Bronchial epithelial cell (primary cell): Measurements from ENCODE around the gene TRAPPC5. TPM values are rescaled to one million over a fixed set of nuclear protein-coding genes. Genes with fewer than 3 reads are reported as not detected.

Experiments used
- DNase-seq: peaks from one replicate; pipeline ENCODE4 v3.0.0-alpha.2; 2010; ENCODE audit warnings: low read depth
- FAIRE-seq: peaks from 2 replicates; lab custom pipeline; 2011; peaks lifted over from hg19 to GRCh38; lab: Jason Lieb, UNC
- H3K27me3 ChIP-seq: 2 replicates; pipeline ENCODE4 v1.5.1; 2011; ENCODE audit warnings: low read length; ENCODE audit not compliant: control insufficient read depth, insufficient read depth
- H3K36me3 ChIP-seq: 2 replicates; pipeline ENCODE4 v1.5.1; 2011; ENCODE audit warnings: low read length; ENCODE audit not compliant: control insufficient read depth, insufficient read depth
- H3K4me3 ChIP-seq: 2 replicates; pipeline ENCODE4 v1.5.1; 2011; ENCODE audit warnings: mild to moderate bottlenecking, low read depth, low read length, control low read depth
- CTCF ChIP-seq: IDR thresholded peaks from 2 replicates; pipeline ENCODE4 v1.5.1; 2011; ENCODE audit warnings: mild to moderate bottlenecking, moderate library complexity, low read length, control low read depth, inconsistent platforms; ENCODE audit not compliant: insufficient read depth, severe bottlenecking
- total RNA-seq: library from RNA; depleted of rRNA; stranded (reverse); fragments of >200 nt; gene quantifications from 2 replicates; pipeline ENCODE4 v1.2.1, GENCODE V29; 2014

The TRAPPC5 gene
- total RNA-seq, 1 donor from 2014 or later, result 29.2 TPM

- FAIRE-seq (no peak), DNase-seq (no peak)
- Histone ChIP-seq H3K27me3 (no peaks in the 10 kb centered on the region), H3K36me3 (no peaks in the 10 kb centered on the region), H3K4me3 (no peak overlapping the region)
- TF ChIP-seq CTCF, result no peak
These were observed 29.4 kb downstream of the TRAPPC5 start for GRCh38 chr19:7709932-7710460.

- DNase-seq, result no peak
- FAIRE-seq, result no peak
- no peaks in the 10 kb centered on the region for H3K27me3 ChIP-seq
- TF ChIP-seq CTCF, result no peak
- H3K4me3 ChIP-seq, result no peak overlapping the region
- H3K36me3 ChIP-seq, result no peaks in the 10 kb centered on the region
These were observed 30.0 kb downstream of the TRAPPC5 start for GRCh38 chr19:7710616-7711015.

GRCh38 chr19:7715671-7716070 is 35.0 kb downstream of the TRAPPC5 start:
- no peak for TF ChIP-seq CTCF
- Histone ChIP-seq H3K4me3 (no peak overlapping the region), H3K36me3 (no peaks in the 10 kb centered on the region), H3K27me3 (no peaks in the 10 kb centered on the region)
- DNase-seq (no peak), FAIRE-seq (no peak)

GRCh38 chr19:7716762-7717161 is 36.1 kb downstream of the TRAPPC5 start:
- Histone ChIP-seq H3K27me3 (no peaks in the 10 kb centered on the region), H3K4me3 (no peak overlapping the region), H3K36me3 (no peaks in the 10 kb centered on the region)
- FAIRE-seq (no peak), DNase-seq (no peak)
- no peak for TF ChIP-seq CTCF

- no peak for TF ChIP-seq CTCF
- H3K36me3 ChIP-seq, result no peaks in the 10 kb centered on the region
- H3K27me3 ChIP-seq, result no peaks in the 10 kb centered on the region
- FAIRE-seq, result no peak
- no peak overlapping the region for H3K4me3 ChIP-seq
- no peak for DNase-seq
These were observed 38.0 kb downstream of the TRAPPC5 start for GRCh38 chr19:7718668-7719067.

GRCh38 chr19:7720351-7720750 is 39.7 kb downstream of the TRAPPC5 start:
- Histone ChIP-seq H3K27me3 (no peaks in the 10 kb centered on the region), H3K36me3 (no peaks in the 10 kb centered on the region), H3K4me3 (no peak overlapping the region)
- DNase-seq (no peak), FAIRE-seq (no peak)
- no peak for TF ChIP-seq CTCF
